ENCODE measurements around the gene CCDC201. TPM values are rescaled to one million over a fixed set of nuclear protein-coding genes. Genes with fewer than 3 reads are reported as not detected.

The CCDC201 gene
- total RNA-seq, 5 donors from 2014 or later (not counting 1 experiment from before 2014, with no cell fraction given), result not detected

DNA sequence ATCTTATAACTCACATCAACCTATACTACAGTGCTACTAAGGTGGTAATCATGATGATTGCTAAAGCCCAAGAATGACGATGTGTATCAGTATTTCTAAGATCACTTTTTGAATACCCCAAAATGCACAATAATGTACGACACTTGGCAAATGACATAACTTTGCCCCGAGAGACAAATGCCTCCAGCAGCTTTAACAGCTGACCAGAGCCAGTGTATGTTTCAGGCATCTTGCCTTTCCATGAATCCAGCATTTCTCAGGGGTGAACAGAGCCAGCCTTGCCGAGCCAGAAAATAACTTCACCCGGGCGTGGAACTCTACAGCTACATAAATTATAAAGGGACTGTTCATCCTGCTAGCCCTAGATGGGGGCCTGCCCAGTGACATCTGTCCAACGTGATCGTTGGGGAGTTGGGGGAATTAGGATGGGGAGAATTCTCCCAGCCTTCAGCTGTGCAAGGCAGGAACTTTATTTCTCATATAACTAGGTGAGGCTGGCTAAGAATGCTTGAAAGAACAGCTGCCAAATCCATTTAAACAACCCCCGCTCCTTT is 46.4 kb upstream of the CCDC201 start:
- Mint-ChIP-seq H3K27me3 (peaks cover 66 to 68% of the 10 kb centered on the region in 2 donors), H3K4me3 (peak overlapping the region in 2 of 3 donors; percentile 17 to 75), H3K27ac (no peak overlapping the region), H3K9me3 (no peaks in the 10 kb centered on the region), H3K36me3 (no peaks in the 10 kb centered on the region), H3K4me1 (peaks cover 23 to 44% (median 35%) of the 10 kb centered on the region in 3 donors)
- Histone ChIP-seq H3K27ac (ENCODE audit: low read length) (no peak overlapping the region), H3K4me3 (ENCODE audit: control insufficient read depth in 1 of 2, extremely low read depth in 1 of 2, low read length in 1 of 2) (no peak overlapping the region), H3K36me3 (ENCODE audit: control insufficient read depth in 2 of 2, extremely low read depth in 1 of 2, insufficient read depth in 1 of 2, low read length in 1 of 2) (no peaks in the 10 kb centered on the region), H3K27me3 (replicated peaks in 1 of 2; ENCODE audit: control insufficient read depth in 2 of 2, extremely low read depth in 1 of 2, insufficient read depth in 2 of 2, low read length in 1 of 2) (peaks cover 30 to 50% of the 10 kb centered on the region in 2 experiments), H3K4me1 (ENCODE audit: control insufficient read depth in 1 of 2, extremely low read depth in 1 of 2, insufficient read depth in 2 of 2, low read length in 2 of 2) (peaks cover 6 to 33% of the 10 kb centered on the region in 2 experiments), H3K9me3 (no peaks in the 10 kb centered on the region)
- no peak for ATAC-seq (replicated peaks in 1 of 4)
- 70% methylated on average over 5 of the region's 9 CpGs for WGBS (ENCODE audit: insufficient coverage)
- no peak for DNase-seq
- POLR2A ChIA-PET, result no interaction called here
- CTCF ChIA-PET, result no interaction called here

GRCh38 chr7:45918556-45918955 is 45.7 kb upstream of the CCDC201 start:
- no peak overlapping the region for H3K27ac Mint-ChIP-seq
- H3K36me3 Mint-ChIP-seq, result no peaks in the 10 kb centered on the region
- peaks cover 58 to 64% of the 10 kb centered on the region in 2 donors for H3K27me3 Mint-ChIP-seq
- peaks cover 23 to 44% (median 35%) of the 10 kb centered on the region in 3 donors for H3K4me1 Mint-ChIP-seq
- ATAC-seq (replicated peaks in 1 of 4) (no peak), DNase-seq (no peak)
- no peak overlapping the region for H3K4me3 ChIP-seq (ENCODE audit: control insufficient read depth in 1 of 2, extremely low read depth in 1 of 2, low read length in 1 of 2)
- H3K36me3 ChIP-seq (ENCODE audit: control insufficient read depth in 2 of 2, extremely low read depth in 1 of 2, insufficient read depth in 1 of 2, low read length in 1 of 2), result no peaks in the 10 kb centered on the region
- peaks cover 6 to 33% of the 10 kb centered on the region in 2 experiments for H3K4me1 ChIP-seq (ENCODE audit: control insufficient read depth in 1 of 2, extremely low read depth in 1 of 2, insufficient read depth in 2 of 2, low read length in 2 of 2)
- ChIA-PET POLR2A (no interaction called here), CTCF (interaction anchor here in 1 of 2 donors (1.2 kb wide), 1 partner anchor 18 kb away, joined by 3 read pairs; no protein-coding TSS in a partner anchor)
- 60% methylated on average over 2 of the region's 2 CpGs for WGBS (ENCODE audit: insufficient coverage)
- no peaks in the 10 kb centered on the region for H3K9me3 ChIP-seq
- H3K27me3 ChIP-seq (replicated peaks in 1 of 2; ENCODE audit: control insufficient read depth in 2 of 2, extremely low read depth in 1 of 2, insufficient read depth in 2 of 2, low read length in 1 of 2), result peaks cover 30 to 50% of the 10 kb centered on the region in 2 experiments
- no peak overlapping the region for H3K27ac ChIP-seq (ENCODE audit: low read length)
- H3K9me3 Mint-ChIP-seq, result no peaks in the 10 kb centered on the region
- peak overlapping the region in 1 of 3 donors; percentile 17 for H3K4me3 Mint-ChIP-seq

GRCh38 chr7:45917658-45918057 is 44.8 kb upstream of the CCDC201 start:
- peak in 32 of 35 experiments; percentile 29 to 76 (median 60) for DNase-seq
- no peaks in the 10 kb centered on the region for H3K36me3 ChIP-seq (ENCODE audit: control insufficient read depth in 2 of 2, extremely low read depth in 1 of 2, insufficient read depth in 1 of 2, low read length in 1 of 2)
- peaks cover 15 to 35% (median 28%) of the 10 kb centered on the region in 3 donors for H3K4me1 Mint-ChIP-seq
- peaks cover 2 to 26% of the 10 kb centered on the region in 2 experiments for H3K4me1 ChIP-seq (ENCODE audit: control insufficient read depth in 1 of 2, extremely low read depth in 1 of 2, insufficient read depth in 2 of 2, low read length in 2 of 2)
- peaks cover 55 to 57% of the 10 kb centered on the region in 2 donors for H3K27me3 Mint-ChIP-seq
- WGBS (ENCODE audit: insufficient coverage), result 14% methylated on average over 15 of the region's 15 CpGs
- peak in 2 of 4 experiments; percentile 36 to 40 for ATAC-seq (replicated peaks in 1 of 4)
- no peaks in the 10 kb centered on the region for H3K9me3 Mint-ChIP-seq
- ChIA-PET POLR2A (no interaction called here), CTCF (interaction anchor here (0.6 to 1.2 kb wide), 5 partner anchors 17 to 1500 kb away, joined by 3 to 7 read pairs (median 3); no protein-coding TSS in a partner anchor)
- no peaks in the 10 kb centered on the region for H3K36me3 Mint-ChIP-seq
- H3K9me3 ChIP-seq, result no peaks in the 10 kb centered on the region
- peak overlapping the region in 1 of 3 donors; percentile 17 for H3K4me3 Mint-ChIP-seq
- no peak overlapping the region for H3K27ac ChIP-seq (ENCODE audit: low read length)
- H3K4me3 ChIP-seq (ENCODE audit: control insufficient read depth in 1 of 2, extremely low read depth in 1 of 2, low read length in 1 of 2), result no peak overlapping the region
- no peak overlapping the region for H3K27ac Mint-ChIP-seq
- peaks cover 25 to 45% of the 10 kb centered on the region in 2 experiments for H3K27me3 ChIP-seq (replicated peaks in 1 of 2; ENCODE audit: control insufficient read depth in 2 of 2, extremely low read depth in 1 of 2, insufficient read depth in 2 of 2, low read length in 1 of 2)

GRCh38 chr7:45917064-45917463 is 44.2 kb upstream of the CCDC201 start:
- ATAC-seq (replicated peaks in 1 of 4) (no peak), DNase-seq (no peak)
- Mint-ChIP-seq H3K36me3 (no peaks in the 10 kb centered on the region), H3K4me1 (peaks cover 9 to 29% (median 22%) of the 10 kb centered on the region in 3 donors), H3K27ac (no peak overlapping the region), H3K4me3 (no peak overlapping the region), H3K27me3 (peaks cover 49 to 51% of the 10 kb centered on the region in 2 donors), H3K9me3 (no peaks in the 10 kb centered on the region)
- Histone ChIP-seq H3K9me3 (no peaks in the 10 kb centered on the region), H3K4me3 (ENCODE audit: control insufficient read depth in 1 of 2, extremely low read depth in 1 of 2, low read length in 1 of 2) (no peak overlapping the region), H3K27me3 (replicated peaks in 1 of 2; ENCODE audit: control insufficient read depth in 2 of 2, extremely low read depth in 1 of 2, insufficient read depth in 2 of 2, low read length in 1 of 2) (peaks cover 20 to 39% of the 10 kb centered on the region in 2 experiments), H3K4me1 (ENCODE audit: control insufficient read depth in 1 of 2, extremely low read depth in 1 of 2, insufficient read depth in 2 of 2, low read length in 2 of 2) (peaks cover 0 to 20% of the 10 kb centered on the region in 2 experiments), H3K27ac (ENCODE audit: low read length) (no peak overlapping the region), H3K36me3 (ENCODE audit: control insufficient read depth in 2 of 2, extremely low read depth in 1 of 2, insufficient read depth in 1 of 2, low read length in 1 of 2) (no peaks in the 10 kb centered on the region)
- POLR2A ChIA-PET, result no interaction called here
- CTCF ChIA-PET, result interaction anchor here in 1 of 2 donors (0.6 kb wide), 1 partner anchor 1501 kb away, joined by 3 read pairs; no protein-coding TSS in a partner anchor
- WGBS (ENCODE audit: insufficient coverage), result no CpG with 5 or more reads among the region's 14 CpGs

GRCh38 chr7:45915606-45916005 is 42.7 kb upstream of the CCDC201 start:
- WGBS (ENCODE audit: insufficient coverage), result 83% methylated on average over 1 of the region's 3 CpGs
- H3K27me3 Mint-ChIP-seq, result peaks cover 43 to 51% of the 10 kb centered on the region in 2 donors
- no peak overlapping the region for H3K4me3 Mint-ChIP-seq
- POLR2A ChIA-PET, result no interaction called here
- no peak overlapping the region for H3K4me3 ChIP-seq (ENCODE audit: control insufficient read depth in 1 of 2, extremely low read depth in 1 of 2, low read length in 1 of 2)
- no peaks in the 10 kb centered on the region for H3K36me3 ChIP-seq (ENCODE audit: control insufficient read depth in 2 of 2, extremely low read depth in 1 of 2, insufficient read depth in 1 of 2, low read length in 1 of 2)
- H3K27me3 ChIP-seq (replicated peaks in 1 of 2; ENCODE audit: control insufficient read depth in 2 of 2, extremely low read depth in 1 of 2, insufficient read depth in 2 of 2, low read length in 1 of 2), result peaks cover 17 to 34% of the 10 kb centered on the region in 2 experiments
- peaks cover 0 to 14% of the 10 kb centered on the region in 2 experiments for H3K4me1 ChIP-seq (ENCODE audit: control insufficient read depth in 1 of 2, extremely low read depth in 1 of 2, insufficient read depth in 2 of 2, low read length in 2 of 2)
- DNase-seq (no peak), ATAC-seq (replicated peaks in 1 of 4) (no peak)
- H3K27ac Mint-ChIP-seq, result no peak overlapping the region
- no peaks in the 10 kb centered on the region for H3K36me3 Mint-ChIP-seq
- no peaks in the 10 kb centered on the region for H3K9me3 ChIP-seq
- no peaks in the 10 kb centered on the region for H3K9me3 Mint-ChIP-seq
- no peak overlapping the region for H3K27ac ChIP-seq (ENCODE audit: low read length)
- CTCF ChIA-PET, result no interaction called here
- H3K4me1 Mint-ChIP-seq, result peaks cover 7 to 22% (median 18%) of the 10 kb centered on the region in 3 donors

- Mint-ChIP-seq H3K27ac (no peak overlapping the region), H3K27me3 (peaks cover 41 to 52% of the 10 kb centered on the region in 2 donors), H3K36me3 (no peaks in the 10 kb centered on the region), H3K4me3 (no peak overlapping the region), H3K4me1 (peaks cover 1 to 17% (median 12%) of the 10 kb centered on the region in 3 donors), H3K9me3 (no peaks in the 10 kb centered on the region)
- H3K9me3 ChIP-seq, result no peaks in the 10 kb centered on the region
- no peaks in the 10 kb centered on the region for H3K36me3 ChIP-seq (ENCODE audit: control insufficient read depth in 2 of 2, extremely low read depth in 1 of 2, insufficient read depth in 1 of 2, low read length in 1 of 2)
- CTCF ChIA-PET, result interaction anchor here in 1 of 2 donors (2.0 kb wide), 1 partner anchor 8 kb away, joined by 9 read pairs; no protein-coding TSS in a partner anchor
- peaks cover 0 to 9% of the 10 kb centered on the region in 2 experiments for H3K4me1 ChIP-seq (ENCODE audit: control insufficient read depth in 1 of 2, extremely low read depth in 1 of 2, insufficient read depth in 2 of 2, low read length in 2 of 2)
- POLR2A ChIA-PET, result no interaction called here
- peaks cover 15 to 28% of the 10 kb centered on the region in 2 experiments for H3K27me3 ChIP-seq (replicated peaks in 1 of 2; ENCODE audit: control insufficient read depth in 2 of 2, extremely low read depth in 1 of 2, insufficient read depth in 2 of 2, low read length in 1 of 2)
- WGBS (ENCODE audit: insufficient coverage), result 82% methylated on average over 10 of the region's 12 CpGs
- no peak for DNase-seq
- H3K4me3 ChIP-seq (ENCODE audit: control insufficient read depth in 1 of 2, extremely low read depth in 1 of 2, low read length in 1 of 2), result no peak overlapping the region
- H3K27ac ChIP-seq (ENCODE audit: low read length), result no peak overlapping the region
- no peak for ATAC-seq (replicated peaks in 1 of 4)
Measured at GRCh38 chr7:45914911-45915310, 42.0 kb upstream of the CCDC201 start.

Data from T-cell (primary cell).